DMS53 treated with DMSO at 0.1 percent for 48 hours (cell line): Measurements from ENCODE around the gene LRWD1.
"Not testable (repeated sequence)": the region's sequence is repeated elsewhere in the genome, so short reads cannot be mapped to it uniquely, and the experiment has no call there.

Experiments
- DNase-seq: peaks from one replicate; lab custom pipeline; 2025; ENCODE audit not compliant: unreplicated experiment; lab: John Stamatoyannopoulos, UW

Gene LRWD1

GRCh38 chr7:102494026-102494425 is 29.2 kb downstream of the LRWD1 start:
- DNase-seq, result not testable (repeated sequence)

GRCh38 chr7:102494473-102495149 is 29.8 kb downstream of the LRWD1 start:
- not testable (repeated sequence) for DNase-seq

- DNase-seq, result not testable (repeated sequence)
These were observed 32.1 kb downstream of the LRWD1 start for GRCh38 chr7:102496861-102497260.

GRCh38 chr7:102497308-102497707 is 32.5 kb downstream of the LRWD1 start:
- DNase-seq, result not testable (repeated sequence)

- DNase-seq, result not testable (repeated sequence)
These were observed 33.5 kb downstream of the LRWD1 start for GRCh38 chr7:102498321-102498720.

- DNase-seq, result not testable (repeated sequence)
These were observed 38.4 kb downstream of the LRWD1 start for GRCh38 chr7:102503141-102503540.

- DNase-seq, result not testable (repeated sequence)
These were observed 40.8 kb downstream of the LRWD1 start for GRCh38 chr7:102505298-102506185.

GRCh38 chr7:102507410-102508088 is 42.8 kb downstream of the LRWD1 start:
- not testable (repeated sequence) for DNase-seq

- DNase-seq, result not testable (repeated sequence)
These were observed 45.8 kb downstream of the LRWD1 start for GRCh38 chr7:102510575-102510974.

- not testable (repeated sequence) for DNase-seq
These were observed 47.2 kb downstream of the LRWD1 start for GRCh38 chr7:102511860-102512522.

GRCh38 chr7:102512642-102513221 is 47.9 kb downstream of the LRWD1 start:
- not testable (repeated sequence) for DNase-seq

GRCh38 chr7:102514881-102515721 is 50.3 kb downstream of the LRWD1 start:
- not testable (repeated sequence) for DNase-seq

GRCh38 chr7:102515889-102516288 is 51.1 kb downstream of the LRWD1 start:
- not testable (repeated sequence) for DNase-seq

GRCh38 chr7:102516951-102517350 is 52.2 kb downstream of the LRWD1 start:
- not testable (repeated sequence) for DNase-seq

- not testable (repeated sequence) for DNase-seq
These were observed 52.9 kb downstream of the LRWD1 start, which contains the start of gene RASA4B for GRCh38 chr7:102517550-102518147. Gene RASA4B, minus strand, starts transcription at chr7:102517777. Its CDS starts 67 bp downstream, at chr7:102517710.

GRCh38 chr7:102520797-102521196 is 56.0 kb downstream of the LRWD1 start:
- DNase-seq, result not testable (repeated sequence)
